Measurements from ENCODE around the gene SOBP.

GRCh38 chr6:107699254-107699653 is 209.3 kb downstream of the SOBP start:
- TF ChIP-seq EP300 (IDR thresholded peaks at IDR 0.05) (no peak), HMGXB4 (CRISPR knock-in tag; IDR thresholded peaks at IDR 0.05; ENCODE audit: borderline replicate concordance) (no peak), CTCF (IDR thresholded peaks at IDR 0.05) (no peak), BHLHE40 (IDR thresholded peaks at IDR 0.05; ENCODE audit: low read depth, low read length) (no peak), REST (IDR thresholded peaks at IDR 0.05) (no peak), HOXA7 (CRISPR knock-in tag; IDR thresholded peaks at IDR 0.05) (no peak), RNF2 (IDR thresholded peaks at IDR 0.05; ENCODE audit: borderline replicate concordance, low read depth) (no peak), FOSL2 (IDR thresholded peaks at IDR 0.05) (no peak), FOSL2 (CRISPR knock-in tag; IDR thresholded peaks at IDR 0.05) (no peak), CEBPB (IDR thresholded peaks at IDR 0.05) (no peak), RAD21 (conservative IDR thresholded peaks at IDR 0.05 in 1 of 2, IDR thresholded peaks at IDR 0.05 in 1 of 2) (no peak), SMC3 (IDR thresholded peaks at IDR 0.05) (no peak), POLR2A (IDR thresholded peaks at IDR 0.05; ENCODE audit: low read length) (no peak), E2F6 (IDR thresholded peaks at IDR 0.05; ENCODE audit: borderline replicate concordance, low read depth) (no peak)

Data from A549 (cell line).